OCI-LY3 (cell line): ENCODE results near the gene ATG2A.
A peak's percentile ranks its signal among the peaks of the same experiment; 100 is the strongest.

Experiments
- H2AFZ ChIP-seq: fragments of 200-600, 300-600 bp; shearing (Covaris generic); 2 replicates; pipeline ENCODE4 v1.6.0; 2014; ENCODE audit warnings: antibody characterized with exemption, low read depth, low read length
- H3K27ac ChIP-seq: fragments of 200-600, 300-600 bp; sonication (generic); 2 replicates; pipeline ENCODE4 v1.5.1; 2014; ENCODE audit warnings: mild to moderate bottlenecking, low read length, moderate library complexity, mixed read lengths
- H3K27me3 ChIP-seq: fragments of 200-600, 300-600 bp; sonication (generic); 2 replicates; pipeline ENCODE4 v1.6.1; 2014; ENCODE audit warnings: low read depth, low read length, mixed read lengths
- H3K36me3 ChIP-seq: fragments of 200-600, 300-600 bp; sonication (generic); replicated peaks from 2 replicates; pipeline ENCODE3; 2014; ENCODE audit warnings: low read depth, low read length, mixed read lengths
- H3K4me1 ChIP-seq: fragments of 300-600, 200-600 bp; sonication (generic); 2 replicates; pipeline ENCODE4 v1.6.1; 2014; ENCODE audit warnings: low read length, mixed read lengths
- H3K4me2 ChIP-seq: fragments of 200-600, 300-600 bp; sonication (generic); 2 replicates; pipeline ENCODE4 v1.6.1; 2014; ENCODE audit warnings: low read length, mixed read lengths
- H3K4me3 ChIP-seq: fragments of 300-600, 200-600 bp; sonication (generic); 2 replicates; pipeline ENCODE4 v1.5.1; 2014; ENCODE audit warnings: antibody characterized with exemption, mild to moderate bottlenecking, low read length, moderate library complexity
- H3K79me2 ChIP-seq: fragments of 300-600, 200-600 bp; shearing (Covaris generic); 2 replicates; pipeline ENCODE4 v1.6.1; 2014; ENCODE audit warnings: mild to moderate bottlenecking, low read length, mixed read lengths
- H3K9ac ChIP-seq: fragments of 300-600, 200-600 bp; shearing (Covaris generic); 2 replicates; pipeline ENCODE4 v1.6.0; 2014; ENCODE audit warnings: mild to moderate bottlenecking, low read length, moderate library complexity
- H3K9me3 ChIP-seq: fragments of 200-600, 300-600 bp; shearing (Covaris generic); 2 replicates; pipeline ENCODE4 v1.6.1; 2014; ENCODE audit warnings: low read length, mixed read lengths; ENCODE audit not compliant: insufficient read depth
- H4K20me1 ChIP-seq: fragments of 200-600, 300-600 bp; sonication (generic); 2 replicates; pipeline ENCODE4 v1.6.1; 2016; ENCODE audit warnings: low read length, mixed read lengths; ENCODE audit not compliant: insufficient read depth
- EZH2phosphoT487 ChIP-seq: fragments of 200-600 bp; shearing (Covaris generic); IDR thresholded peaks from 2 replicates; pipeline ENCODE4 v1.6.1; 2018; ENCODE audit warnings: antibody characterized with exemption, mixed run types, low read depth
- TF ChIP-seq, protein P1 (sequence below): fragments of 200-600, 300-600 bp; sonication (generic); IDR thresholded peaks from 2 replicates; pipeline ENCODE4 v1.5.1; 2014; ENCODE audit warnings: antibody characterized with exemption, low read length, low read depth

The ATG2A gene

DNA sequence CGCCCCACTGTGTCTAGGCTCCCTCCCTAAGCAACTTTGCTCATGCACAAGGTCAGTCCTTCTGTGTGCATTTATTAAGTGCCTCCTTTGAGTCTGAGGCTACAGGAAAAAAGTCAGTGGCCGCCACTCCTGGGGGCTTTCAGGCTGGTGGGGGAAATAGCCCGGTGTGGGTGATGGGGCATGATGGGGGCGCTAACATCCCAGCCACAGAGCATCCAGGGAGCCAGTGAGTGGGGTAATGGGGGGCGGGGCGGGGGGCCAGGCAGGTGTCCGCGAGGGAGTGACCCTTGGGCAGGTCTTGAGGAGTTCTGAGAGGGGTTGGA is 28.6 kb downstream of the ATG2A start:
- Histone ChIP-seq H3K4me3 (peak overlapping the region; percentile 75), H3K79me2 (no peaks in the 10 kb centered on the region), H3K9me3 (no peaks in the 10 kb centered on the region), H4K20me1 (no peaks in the 10 kb centered on the region), H3K9ac (peak overlapping the region; percentile 68), H3K36me3 (no peaks in the 10 kb centered on the region), H3K27me3 (no peaks in the 10 kb centered on the region), H3K27ac (peak overlapping the region; percentile 58), H2AFZ (peak overlapping the region; percentile 90), H3K4me2 (peak overlapping the region; percentile 97), H3K4me1 (peaks cover 41% of the 10 kb centered on the region)
- TF ChIP-seq EZH2phosphoT487: no peak
- TF ChIP-seq, protein P1, sequence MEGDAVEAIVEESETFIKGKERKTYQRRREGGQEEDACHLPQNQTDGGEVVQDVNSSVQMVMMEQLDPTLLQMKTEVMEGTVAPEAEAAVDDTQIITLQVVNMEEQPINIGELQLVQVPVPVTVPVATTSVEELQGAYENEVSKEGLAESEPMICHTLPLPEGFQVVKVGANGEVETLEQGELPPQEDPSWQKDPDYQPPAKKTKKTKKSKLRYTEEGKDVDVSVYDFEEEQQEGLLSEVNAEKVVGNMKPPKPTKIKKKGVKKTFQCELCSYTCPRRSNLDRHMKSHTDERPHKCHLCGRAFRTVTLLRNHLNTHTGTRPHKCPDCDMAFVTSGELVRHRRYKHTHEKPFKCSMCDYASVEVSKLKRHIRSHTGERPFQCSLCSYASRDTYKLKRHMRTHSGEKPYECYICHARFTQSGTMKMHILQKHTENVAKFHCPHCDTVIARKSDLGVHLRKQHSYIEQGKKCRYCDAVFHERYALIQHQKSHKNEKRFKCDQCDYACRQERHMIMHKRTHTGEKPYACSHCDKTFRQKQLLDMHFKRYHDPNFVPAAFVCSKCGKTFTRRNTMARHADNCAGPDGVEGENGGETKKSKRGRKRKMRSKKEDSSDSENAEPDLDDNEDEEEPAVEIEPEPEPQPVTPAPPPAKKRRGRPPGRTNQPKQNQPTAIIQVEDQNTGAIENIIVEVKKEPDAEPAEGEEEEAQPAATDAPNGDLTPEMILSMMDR: no peak

DNA sequence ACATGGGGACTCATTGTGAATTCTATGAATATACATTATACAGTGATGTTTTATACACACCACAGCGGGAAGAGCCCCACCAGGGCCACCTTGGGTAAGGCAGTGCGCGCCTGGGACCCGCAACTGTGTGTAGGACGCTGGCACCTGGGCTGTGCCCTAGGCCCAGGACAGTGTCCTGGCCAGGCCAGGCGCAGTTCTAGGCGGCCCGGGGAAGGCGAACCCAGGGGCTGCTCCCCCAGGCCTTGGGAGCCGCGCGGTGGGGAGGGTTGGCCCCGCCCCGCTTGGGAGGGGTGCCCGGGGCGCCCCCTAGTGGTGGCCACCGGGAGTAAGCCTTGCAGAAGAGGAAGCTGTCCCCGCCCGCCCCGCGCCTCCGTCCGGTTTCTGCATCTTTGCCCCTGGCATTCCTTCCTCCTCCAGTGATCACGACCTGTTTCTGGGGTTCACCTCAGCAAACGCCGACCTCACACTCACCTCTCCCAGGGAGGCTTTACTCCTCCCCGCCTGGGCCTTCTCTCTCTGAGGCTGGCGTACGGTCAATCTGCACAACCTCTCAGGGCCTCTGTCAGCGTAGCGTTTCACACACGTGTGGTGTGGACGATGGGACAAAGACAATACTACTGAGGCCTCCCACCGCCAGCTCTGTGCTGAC is 29.1 kb downstream of the ATG2A start:
- Histone ChIP-seq H3K4me3 (peak overlapping the region; percentile 75), H3K79me2 (no peaks in the 10 kb centered on the region), H3K4me1 (peaks cover 36% of the 10 kb centered on the region), H3K27me3 (no peaks in the 10 kb centered on the region), H3K9ac (peak overlapping the region; percentile 68), H3K9me3 (no peaks in the 10 kb centered on the region), H2AFZ (peak overlapping the region; percentile 90), H3K27ac (peak overlapping the region; percentile 58), H3K36me3 (no peaks in the 10 kb centered on the region), H3K4me2 (peak overlapping the region; percentile 97), H4K20me1 (no peaks in the 10 kb centered on the region)
- TF ChIP-seq, protein P1: peak; percentile 84
- no peak for TF ChIP-seq EZH2phosphoT487

DNA sequence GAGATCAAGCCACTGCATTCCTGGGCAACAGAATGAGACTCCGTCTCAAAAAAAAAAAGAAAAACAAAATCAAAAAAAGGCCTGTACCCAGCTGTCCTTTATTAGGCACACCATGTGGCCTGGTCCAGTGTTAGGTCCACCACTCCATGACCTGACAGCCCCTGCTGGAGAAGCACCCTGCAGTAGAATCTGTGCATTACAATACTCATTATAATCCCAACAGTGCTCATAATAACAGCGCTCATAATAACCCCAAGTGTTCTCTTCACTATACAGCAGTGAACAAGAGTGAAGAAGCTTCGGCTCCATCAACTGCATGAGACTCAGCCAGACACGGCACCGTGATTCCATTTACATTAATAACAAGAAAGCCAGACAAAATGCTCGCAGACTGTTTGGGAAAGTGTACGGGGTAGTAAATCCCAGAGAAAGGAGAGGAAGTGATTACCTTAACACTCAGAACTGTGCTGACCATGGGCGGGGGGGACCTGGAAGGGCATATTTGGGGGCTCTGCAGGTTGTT is 29.7 kb downstream of the ATG2A start:
- Histone ChIP-seq H4K20me1 (no peaks in the 10 kb centered on the region), H3K4me3 (peak overlapping the region; percentile 75), H3K4me1 (peaks cover 35% of the 10 kb centered on the region), H3K79me2 (no peaks in the 10 kb centered on the region), H3K9me3 (no peaks in the 10 kb centered on the region), H3K4me2 (peak overlapping the region; percentile 97), H3K9ac (peak overlapping the region; percentile 68), H2AFZ (peak overlapping the region; percentile 84), H3K27me3 (no peaks in the 10 kb centered on the region), H3K36me3 (no peaks in the 10 kb centered on the region), H3K27ac (peak overlapping the region; percentile 58)
- no peak for TF ChIP-seq EZH2phosphoT487
- TF ChIP-seq, protein P1: no peak

DNA sequence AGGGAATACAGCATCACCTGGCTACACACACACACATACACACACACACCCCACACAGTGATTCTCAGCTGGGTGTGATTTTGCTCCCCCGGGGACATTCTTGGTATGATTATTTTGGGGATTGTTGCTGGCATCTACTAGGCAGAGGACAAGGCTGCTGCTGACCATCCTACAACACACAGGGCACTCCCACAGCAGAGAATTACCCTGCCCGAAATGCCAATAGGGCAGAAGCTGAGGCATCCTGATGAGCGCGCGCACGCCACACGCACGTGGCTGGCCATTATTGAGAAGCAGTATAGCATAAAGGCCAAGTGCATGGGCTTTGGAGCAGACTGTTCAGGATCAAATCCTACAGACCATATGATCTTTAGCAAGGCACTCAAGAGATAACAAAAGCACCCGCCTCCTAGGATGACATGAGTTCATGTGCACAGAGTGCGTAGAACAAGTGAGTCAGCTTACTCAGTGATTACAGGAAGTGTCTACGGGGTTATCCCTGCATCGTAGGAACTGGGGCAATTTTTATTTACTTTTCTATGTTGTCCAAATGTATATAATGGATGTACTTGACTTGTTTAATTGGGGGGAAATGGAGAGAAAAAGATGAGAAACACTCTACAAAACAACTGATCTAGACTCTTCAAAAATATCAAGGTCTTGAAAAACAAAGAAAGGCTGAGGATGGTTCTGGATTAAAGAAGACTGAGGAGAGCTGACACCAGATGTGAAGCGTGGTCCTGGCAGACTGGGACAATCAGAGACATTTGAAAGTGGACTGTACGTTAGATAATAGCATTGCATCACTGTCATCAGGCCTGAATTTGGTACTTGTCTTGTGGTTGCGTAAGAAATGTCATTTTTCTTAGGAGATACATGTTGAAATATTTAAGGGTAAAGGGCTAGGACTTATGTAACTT is 31.4 kb downstream of the ATG2A start:
- no peak overlapping the region for H3K4me3 ChIP-seq
- H4K20me1 ChIP-seq: no peaks in the 10 kb centered on the region
- TF ChIP-seq, protein P1: no peak
- no peak for TF ChIP-seq EZH2phosphoT487
- no peak overlapping the region for H2AFZ ChIP-seq
- 0 out of 2 replicates have a peak overlapping the region, but pooled peaks have one; percentile 2 for H3K4me2 ChIP-seq
- H3K27ac ChIP-seq: no peak overlapping the region
- no peaks in the 10 kb centered on the region for H3K27me3 ChIP-seq
- H3K9ac ChIP-seq: no peak overlapping the region
- H3K4me1 ChIP-seq: peaks cover 40% of the 10 kb centered on the region
- no peaks in the 10 kb centered on the region for H3K9me3 ChIP-seq
- no peaks in the 10 kb centered on the region for H3K79me2 ChIP-seq
- no peaks in the 10 kb centered on the region for H3K36me3 ChIP-seq
